Inferior parietal cortex (tissue), 1 donor: Measurements from ENCODE around the gene FERD3L.

Source experiments
- DNase-seq: peaks from one replicate; pipeline ENCODE4 v3.0.0-alpha.2; 2016; ENCODE audit errors: extremely low spot score

FERD3L gene

GRCh38 chr7:19101472-19101871, 43.7 kb downstream of the FERD3L start:
- DNase-seq: no peak

DNA sequence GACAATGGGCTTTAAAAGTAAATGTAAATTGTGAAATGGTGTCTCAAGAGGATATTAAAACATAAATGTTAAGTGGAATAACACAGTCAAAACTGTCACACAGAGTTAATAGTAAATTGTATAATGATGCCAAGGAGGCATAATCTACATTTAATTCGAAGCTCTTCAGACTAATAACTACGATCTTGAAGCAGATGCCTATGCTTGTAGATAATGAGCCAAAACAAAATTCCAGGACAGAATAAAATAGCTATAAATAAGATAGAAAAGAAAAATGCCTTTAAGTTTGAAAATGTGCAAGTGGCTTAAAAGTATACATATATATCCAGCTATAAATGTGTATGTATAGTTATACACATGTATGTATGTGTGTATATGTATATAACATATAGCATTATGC, 45.3 kb downstream of the FERD3L start:
- no peak for DNase-seq

- no peak for DNase-seq
Measured at GRCh38 chr7:19099194-19099593, 46.0 kb downstream of the FERD3L start.

DNA sequence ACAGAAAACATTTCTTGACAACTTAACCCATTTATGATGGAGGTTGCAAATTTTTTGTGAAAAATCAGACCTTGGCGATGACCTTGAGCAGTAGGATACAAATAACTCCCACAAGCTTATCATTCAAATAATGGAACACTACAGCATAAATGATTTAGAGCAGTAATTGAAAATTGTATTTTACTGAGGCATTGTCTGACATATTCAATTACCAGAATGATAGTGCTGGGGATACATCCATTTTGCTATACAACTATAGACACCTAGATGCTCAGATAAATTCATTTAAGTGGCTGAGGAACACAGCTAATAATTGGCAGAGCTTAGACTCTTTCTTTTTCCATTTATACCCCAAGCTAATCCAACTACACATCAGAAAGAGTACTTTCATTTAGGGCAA, 46.7 kb downstream of the FERD3L start:
- no peak for DNase-seq

- no peak for DNase-seq
Measured at GRCh38 chr7:19097165-19098055, 47.8 kb downstream of the FERD3L start.

DNA sequence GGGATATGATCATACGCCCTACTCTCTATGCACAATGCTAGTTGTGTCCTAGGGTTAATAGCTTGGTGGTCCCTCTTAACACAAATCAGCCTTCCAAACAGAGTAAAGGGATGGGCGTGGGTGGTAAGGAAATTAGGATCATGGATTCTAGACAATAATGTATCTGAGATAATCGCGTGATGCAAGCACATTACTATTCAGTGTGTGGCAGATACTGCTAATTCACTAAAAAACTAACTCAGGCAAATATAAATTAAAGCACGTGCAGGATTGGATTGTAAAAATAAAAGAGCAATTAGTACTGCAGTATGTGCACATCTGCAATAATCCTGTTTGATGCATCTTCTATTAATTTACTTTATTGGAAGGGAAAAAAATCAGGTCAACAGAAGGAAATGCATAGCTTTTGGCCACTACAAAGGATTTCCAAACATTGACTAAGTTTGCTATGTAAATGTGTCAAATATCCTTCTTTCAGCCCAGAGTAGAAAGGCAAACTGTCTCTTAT, 49.8 kb downstream of the FERD3L start:
- no peak for DNase-seq
